PC-3 (cell line): ENCODE measurements around the gene PTK6.

Experiments used
- EZH2phosphoT487 ChIP-seq: fragments of 300-600 bp; sonication (generic); IDR thresholded peaks from 2 replicates; pipeline ENCODE4 v1.6.1; 2018; ENCODE audit warnings: mild to moderate bottlenecking, antibody characterized with exemption, low read length, borderline replicate concordance
- TF ChIP-seq, protein P1 (sequence below): fragments of 300-600 bp; sonication (generic); conservative IDR thresholded peaks from 2 replicates; pipeline ENCODE4 v1.5.1; 2017; ENCODE audit warnings: antibody characterized with exemption, low read depth, mild to moderate bottlenecking, low read length

- TF ChIP-seq, protein P1, sequence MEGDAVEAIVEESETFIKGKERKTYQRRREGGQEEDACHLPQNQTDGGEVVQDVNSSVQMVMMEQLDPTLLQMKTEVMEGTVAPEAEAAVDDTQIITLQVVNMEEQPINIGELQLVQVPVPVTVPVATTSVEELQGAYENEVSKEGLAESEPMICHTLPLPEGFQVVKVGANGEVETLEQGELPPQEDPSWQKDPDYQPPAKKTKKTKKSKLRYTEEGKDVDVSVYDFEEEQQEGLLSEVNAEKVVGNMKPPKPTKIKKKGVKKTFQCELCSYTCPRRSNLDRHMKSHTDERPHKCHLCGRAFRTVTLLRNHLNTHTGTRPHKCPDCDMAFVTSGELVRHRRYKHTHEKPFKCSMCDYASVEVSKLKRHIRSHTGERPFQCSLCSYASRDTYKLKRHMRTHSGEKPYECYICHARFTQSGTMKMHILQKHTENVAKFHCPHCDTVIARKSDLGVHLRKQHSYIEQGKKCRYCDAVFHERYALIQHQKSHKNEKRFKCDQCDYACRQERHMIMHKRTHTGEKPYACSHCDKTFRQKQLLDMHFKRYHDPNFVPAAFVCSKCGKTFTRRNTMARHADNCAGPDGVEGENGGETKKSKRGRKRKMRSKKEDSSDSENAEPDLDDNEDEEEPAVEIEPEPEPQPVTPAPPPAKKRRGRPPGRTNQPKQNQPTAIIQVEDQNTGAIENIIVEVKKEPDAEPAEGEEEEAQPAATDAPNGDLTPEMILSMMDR: no peak
- TF ChIP-seq EZH2phosphoT487: no peak
Observed at GRCh38 chr20:63518946-63519667, 18.1 kb downstream of the PTK6 start.
